ENCODE data around the gene WNT3.

Gene WNT3

DNA sequence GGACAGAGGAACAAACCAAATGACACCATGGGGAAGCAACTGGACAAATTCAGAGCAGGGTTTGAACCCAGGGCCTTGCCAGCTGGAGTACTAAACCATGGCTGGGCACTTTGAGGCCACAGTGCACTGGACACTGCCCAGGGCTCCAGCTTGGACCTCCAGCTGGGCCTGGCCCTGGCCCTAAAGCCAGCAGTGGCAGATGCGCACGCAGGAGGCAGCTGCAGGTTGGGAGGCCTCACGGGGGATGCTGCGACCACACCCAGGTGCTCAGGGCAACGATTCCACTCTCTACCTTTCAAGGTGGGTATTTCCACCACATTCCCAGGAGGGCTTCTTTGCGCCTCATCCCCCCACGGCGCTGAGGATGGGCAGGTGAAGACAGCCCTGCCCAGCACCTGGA lies 28.9 kb downstream of the WNT3 start:
- no peak for DNase-seq (ENCODE audit: low read depth, low spot score)
- H3K27ac ChIP-seq = no peak overlapping the region

GRCh38 chr17:46788796-46789195 lies 29.7 kb downstream of the WNT3 start:
- H3K27ac ChIP-seq = no peak overlapping the region
- no peak for DNase-seq (ENCODE audit: low read depth, low spot score)

DNA sequence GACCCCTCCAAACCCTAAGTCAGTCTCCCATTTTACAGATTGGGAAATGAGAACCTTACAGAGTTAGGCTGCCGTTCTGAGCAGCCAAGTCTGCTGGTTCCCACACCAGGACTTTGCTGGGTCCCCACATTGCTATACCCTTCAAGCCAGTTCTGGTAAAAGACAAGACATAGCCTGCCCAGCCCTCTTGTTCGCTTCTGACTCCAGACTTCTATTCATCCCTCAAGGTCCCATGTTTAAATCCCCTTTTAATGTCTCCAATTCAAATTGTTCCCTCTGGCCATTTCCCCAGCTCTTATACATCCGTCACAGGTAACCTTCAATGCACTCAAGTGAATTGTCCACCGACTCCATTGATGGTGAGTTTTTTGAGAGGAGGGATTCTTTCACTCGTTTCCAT lies 30.2 kb downstream of the WNT3 start:
- no peak overlapping the region for H3K27ac ChIP-seq
- DNase-seq (ENCODE audit: low read depth, low spot score) = no peak

- no peak for DNase-seq (ENCODE audit: low read depth, low spot score)
- no peak overlapping the region for H3K27ac ChIP-seq
Measured at GRCh38 chr17:46787478-46787877, 31.0 kb downstream of the WNT3 start.

DNA sequence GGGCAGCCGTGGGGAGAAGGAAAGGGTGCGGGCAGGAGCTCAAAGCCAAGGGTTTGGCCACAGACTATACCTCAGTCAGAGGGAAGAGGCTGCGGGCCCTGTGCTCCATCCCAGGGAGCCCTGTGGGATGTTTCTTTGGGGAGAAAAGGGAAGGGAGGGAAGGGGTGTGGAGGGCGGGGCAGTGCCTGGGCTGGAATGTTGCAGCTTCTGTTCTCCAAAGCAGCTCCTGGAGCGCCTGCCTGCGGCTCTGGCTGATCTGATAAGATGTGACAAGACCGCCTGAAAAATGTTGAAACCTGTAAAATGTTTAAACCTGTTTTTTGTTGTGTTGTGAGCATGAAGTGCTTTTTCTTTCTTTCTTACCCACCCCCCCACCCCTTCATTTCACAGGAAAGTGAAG lies 32.8 kb downstream of the WNT3 start:
- H3K27ac ChIP-seq = no peak overlapping the region
- no peak for DNase-seq (ENCODE audit: low read depth, low spot score)

DNA sequence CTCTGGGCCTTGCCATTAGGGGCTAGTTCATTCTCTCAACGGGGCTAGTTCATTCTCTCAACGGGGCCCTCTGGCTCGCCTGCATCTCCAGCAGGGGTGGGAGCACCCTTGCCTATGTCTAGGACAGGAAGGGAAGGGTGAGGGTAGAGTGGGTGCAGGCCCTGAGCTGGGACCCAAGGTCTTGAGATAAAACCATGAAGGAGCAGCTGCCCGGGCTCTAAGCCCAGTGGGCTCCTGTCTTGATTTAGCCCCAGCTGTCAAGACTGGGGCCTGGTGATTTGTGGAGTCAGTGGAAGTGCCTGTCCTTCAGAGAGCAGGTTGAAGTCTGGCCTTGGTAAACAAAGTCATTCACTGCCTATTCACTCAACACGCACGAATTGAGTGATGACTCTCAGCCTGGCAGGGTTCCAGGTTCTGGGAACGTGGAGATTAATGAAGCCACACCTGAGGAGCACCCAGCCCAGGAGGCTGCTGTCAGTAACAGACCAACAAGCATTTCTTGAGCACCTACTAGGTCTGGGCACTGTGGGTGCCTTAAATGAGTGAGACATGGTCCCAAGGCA lies 35.4 kb downstream of the WNT3 start:
- no peak overlapping the region for H3K27ac ChIP-seq
- no peak for DNase-seq (ENCODE audit: low read depth, low spot score)

GRCh38 chr17:46782250-46782953 lies 36.1 kb downstream of the WNT3 start:
- no peak for DNase-seq (ENCODE audit: low read depth, low spot score)
- H3K27ac ChIP-seq = no peak overlapping the region

DNA sequence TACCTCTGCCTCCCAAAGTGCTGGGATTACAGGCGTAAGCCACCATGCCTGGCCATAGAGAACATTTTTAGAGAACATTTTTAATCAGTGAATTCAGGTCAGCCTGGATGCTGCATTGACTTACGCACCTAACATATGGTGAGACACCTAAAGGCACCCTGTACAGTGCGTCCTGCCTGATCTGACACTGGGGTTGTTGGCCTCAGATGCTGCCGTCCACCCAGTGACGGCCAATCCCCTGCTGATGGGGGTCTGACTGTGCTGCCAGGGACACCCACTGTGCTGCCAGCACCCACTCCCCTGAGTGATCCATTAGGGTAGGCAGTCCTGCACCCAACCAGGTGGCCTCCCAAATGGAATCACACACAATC lies 38.5 kb downstream of the WNT3 start:
- DNase-seq (ENCODE audit: low read depth, low spot score) = no peak
- H3K27ac ChIP-seq = no peak overlapping the region

DNA sequence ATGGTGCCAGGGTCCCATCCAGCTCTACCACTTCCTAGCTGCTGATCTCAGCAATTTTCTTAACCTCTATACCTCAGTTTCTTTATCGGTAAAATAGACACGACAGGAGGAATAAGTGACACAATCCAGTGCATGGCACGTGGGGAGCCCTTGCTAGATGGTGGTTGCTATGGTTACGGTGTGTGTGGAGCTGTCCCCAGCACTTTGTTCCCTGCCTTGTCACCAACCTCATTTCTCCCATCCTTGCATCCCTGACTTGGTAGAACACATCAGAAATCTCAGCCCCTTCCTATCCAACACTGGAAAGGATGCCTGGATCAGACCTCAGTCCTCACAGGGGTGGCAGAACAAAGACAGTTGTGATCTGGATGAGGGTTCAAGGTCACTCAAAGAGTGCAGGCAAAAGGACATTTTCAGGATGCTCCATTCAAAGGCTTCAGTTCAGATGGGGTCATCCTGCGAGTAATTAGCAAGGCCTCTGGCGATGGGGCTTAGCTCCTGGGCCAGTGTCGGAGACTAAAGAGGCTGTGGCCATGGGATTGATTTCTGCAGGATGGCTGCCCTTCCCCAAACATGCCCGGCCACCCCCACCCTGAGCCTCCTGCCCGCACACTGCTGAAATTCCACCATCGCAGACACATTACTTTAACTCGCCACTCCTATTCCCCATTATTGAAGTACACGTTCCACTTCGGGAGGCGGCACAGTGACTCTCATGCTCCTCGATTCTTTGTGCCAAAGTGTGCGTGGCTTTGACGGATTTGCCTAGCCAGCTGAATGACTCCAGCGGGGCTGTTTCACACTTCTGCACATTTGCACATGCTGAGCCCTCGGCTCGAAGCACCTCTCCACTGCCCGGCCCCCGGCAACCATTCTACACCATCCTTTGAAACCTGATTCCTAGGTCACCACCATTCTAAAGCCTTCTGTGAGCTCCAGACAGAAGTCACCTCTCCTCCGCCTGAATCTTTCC lies 40.3 kb downstream of the WNT3 start:
- DNase-seq (ENCODE audit: low read depth, low spot score) = no peak
- H3K27ac ChIP-seq = no peak overlapping the region

DNA sequence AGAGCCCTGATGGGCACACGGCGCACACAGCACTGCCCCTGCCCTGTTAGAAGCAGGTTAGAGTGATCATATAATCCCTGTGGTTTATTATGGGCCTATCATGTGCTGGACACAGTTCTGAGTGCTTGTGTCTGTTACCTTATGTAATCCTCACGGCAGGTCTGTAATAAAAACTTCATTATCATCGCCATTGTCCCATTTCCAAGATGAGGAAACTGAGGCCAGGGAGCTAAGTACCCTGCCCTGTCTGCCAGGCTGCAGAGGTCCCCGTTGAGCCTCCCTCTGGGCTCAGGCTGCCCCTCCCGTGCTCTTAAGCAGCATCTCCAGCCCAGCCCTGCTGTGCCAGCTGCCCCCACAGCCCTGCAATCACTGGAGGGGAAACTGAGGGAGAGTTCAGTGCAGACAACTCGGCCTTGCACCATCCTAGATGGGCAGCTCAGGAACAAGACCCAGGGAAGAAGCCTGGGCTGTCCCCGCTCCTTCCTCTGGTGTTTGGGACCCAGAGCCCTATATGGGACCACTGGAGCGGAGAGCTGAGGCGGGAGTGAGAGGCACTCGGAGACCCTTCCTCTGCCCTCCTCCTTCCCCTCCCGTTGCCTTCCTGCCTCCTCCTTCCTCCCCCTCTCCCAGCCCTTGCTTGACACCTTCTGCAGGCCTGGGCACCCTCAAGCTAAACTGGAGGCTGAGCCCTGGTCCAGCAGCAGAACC lies 42.0 kb downstream of the WNT3 start:
- H3K27ac ChIP-seq = no peak overlapping the region
- DNase-seq (ENCODE audit: low read depth, low spot score) = no peak

GRCh38 chr17:46774108-46774737 lies 44.3 kb downstream of the WNT3 start:
- no peak overlapping the region for H3K27ac ChIP-seq
- no peak for DNase-seq (ENCODE audit: low read depth, low spot score)

GRCh38 chr17:46773676-46774075 lies 44.8 kb downstream of the WNT3 start:
- H3K27ac ChIP-seq = no peak overlapping the region
- no peak for DNase-seq (ENCODE audit: low read depth, low spot score)

- DNase-seq (ENCODE audit: low read depth, low spot score) = no peak
- no peak overlapping the region for H3K27ac ChIP-seq
Measured at GRCh38 chr17:46773221-46773605, 45.3 kb downstream of the WNT3 start.

GRCh38 chr17:46772475-46773220 lies 45.8 kb downstream of the WNT3 start:
- DNase-seq (ENCODE audit: low read depth, low spot score) = no peak
- peak overlapping the region; percentile 47 for H3K27ac ChIP-seq

DNA sequence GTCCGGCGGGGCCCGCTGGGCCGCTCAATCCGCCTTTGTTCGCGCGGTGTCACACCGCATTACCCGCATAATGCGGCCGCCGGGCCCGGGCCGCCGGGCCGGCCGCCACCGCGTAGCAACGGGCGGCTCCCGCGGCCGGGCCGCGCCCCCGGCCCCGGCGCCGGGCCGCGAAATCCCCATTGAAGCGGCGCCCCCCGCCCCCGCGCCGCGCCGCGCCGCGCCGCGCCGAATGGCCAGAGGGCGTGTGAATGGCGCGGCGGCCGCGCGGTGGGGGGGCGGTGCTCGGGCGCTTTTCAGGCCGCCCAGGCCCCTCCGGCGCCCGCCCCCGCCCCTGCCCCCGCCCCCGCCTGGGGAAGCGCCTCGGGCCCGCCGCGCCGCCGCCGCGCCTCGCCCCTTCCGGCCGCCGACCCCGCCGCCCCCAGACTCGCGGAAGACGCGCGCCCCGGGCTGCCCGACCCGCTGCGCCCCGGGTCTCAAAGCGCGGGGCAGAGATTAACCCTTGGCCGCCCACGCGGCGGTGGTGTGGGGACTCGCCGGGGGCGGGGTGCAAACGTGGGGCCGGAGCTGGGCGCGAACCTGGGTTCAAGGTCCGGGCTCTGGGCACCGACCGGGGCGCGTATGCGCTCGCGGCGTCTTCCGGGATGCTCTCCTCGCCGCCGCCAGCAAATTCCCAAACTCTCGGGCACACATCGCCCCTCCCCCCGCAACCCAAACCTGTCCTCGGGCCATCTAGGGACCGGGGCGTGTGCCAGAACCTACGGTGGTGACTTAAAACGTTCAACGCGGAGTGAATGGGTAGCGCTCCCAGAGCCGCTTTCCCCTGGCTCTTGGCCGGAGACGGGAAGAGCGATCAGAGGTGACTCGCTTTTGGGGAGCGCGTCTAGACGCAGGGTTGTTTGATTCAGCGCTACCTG lies 46.7 kb downstream of the WNT3 start:
- no peak for DNase-seq (ENCODE audit: low read depth, low spot score)
- peak overlapping the region; percentile 47 for H3K27ac ChIP-seq

GRCh38 chr17:46770818-46771560 lies 47.5 kb downstream of the WNT3 start:
- no peak for DNase-seq (ENCODE audit: low read depth, low spot score)
- peak overlapping the region; percentile 47 for H3K27ac ChIP-seq

DNA sequence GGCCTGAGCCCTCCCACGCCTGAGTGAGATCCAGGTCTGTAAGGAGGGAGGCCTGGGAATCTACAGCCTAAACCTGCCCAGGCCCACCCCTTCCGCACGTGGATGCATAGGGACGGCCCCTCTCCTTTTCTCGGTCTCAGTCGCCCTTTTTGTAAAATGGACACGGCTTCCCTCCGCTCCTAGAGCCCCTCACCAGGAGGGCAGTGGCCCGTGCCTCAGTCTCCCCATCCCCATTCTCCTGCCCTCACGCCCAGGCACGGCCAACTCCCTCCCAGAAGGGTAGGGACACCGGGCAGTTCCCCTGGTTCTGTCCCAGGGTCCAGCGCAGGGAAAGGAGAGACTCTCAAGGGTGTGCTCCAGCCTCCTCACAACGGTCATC lies 48.1 kb downstream of the WNT3 start:
- no peak for DNase-seq (ENCODE audit: low read depth, low spot score)
- H3K27ac ChIP-seq = no peak overlapping the region

Data from epithelial cell of prostate (primary cell).